ENCODE measurements around the gene PTPN23. TPM values are rescaled to one million over a fixed set of nuclear protein-coding genes. Genes with fewer than 3 reads are reported as not detected.

Gene PTPN23
- total and polyA plus RNA-seq, 2 of the 8 experiments (the other 6 are each of a cell fraction or from before 2014, with no cell fraction given) = 2.9 to 46.7 TPM

- Histone ChIP-seq H3K56ac (replicated peaks; ENCODE audit: insufficient read length, low read depth, low read length) (no peak overlapping the region), H2BK15ac (ENCODE audit: low read length) (no peak overlapping the region), H3K36me3 (ENCODE audit: control insufficient read depth in 2 of 4, insufficient read depth in 4 of 4, low read length in 3 of 4) (no peaks in the 10 kb centered on the region; a peak in 1 of 8 replicates), H2AFZ (ENCODE audit: low read length) (no peak overlapping the region), H3K27ac (ENCODE audit: low read depth, low read length) (no peak overlapping the region), H3K9me3 (ENCODE audit: insufficient read depth in 2 of 2, low read depth in 1 of 2, low read length in 1 of 2) (no peaks in the 10 kb centered on the region), H4K5ac (ENCODE audit: insufficient read length, low read depth, low read length) (no peak overlapping the region), H2BK120ac (replicated peaks; ENCODE audit: low read depth, low read length) (no peak overlapping the region), H3K18ac (ENCODE audit: extremely low read depth, low read length) (no peak overlapping the region), H3K23me2 (ENCODE audit: low read depth, low read length) (peaks cover 3% of the 10 kb centered on the region), H3K4ac (replicated peaks; ENCODE audit: insufficient read length, low read depth, low read length) (no peak overlapping the region), H3K4me1 (replicated peaks in 1 of 4; ENCODE audit: control insufficient read depth in 3 of 4, insufficient read depth in 4 of 4, low read length in 3 of 4) (peaks cover 0 to 5% (median 3%) of the 10 kb centered on the region in 4 experiments; a peak in 4 of 7 replicates), H2BK5ac (ENCODE audit: low read depth, low read length) (no peak overlapping the region), H3K23ac (ENCODE audit: insufficient read length) (no peak overlapping the region), H3K4me3 (ENCODE audit: extremely low read depth in 1 of 4, insufficient read depth in 2 of 4, low read depth in 3 of 4, low read length in 4 of 4) (no peak overlapping the region), H2BK20ac (ENCODE audit: low read length) (no peak overlapping the region), H3K4me2 (ENCODE audit: insufficient read depth in 1 of 2, low read depth in 2 of 2, low read length in 2 of 2) (no peak overlapping the region), H2AK5ac (ENCODE audit: low read depth, low read length) (no peak overlapping the region), H3K79me2 (ENCODE audit: control insufficient read depth in 1 of 2, insufficient read depth in 2 of 2, low read length in 2 of 2) (peaks cover 8 to 63% of the 10 kb centered on the region in 2 experiments), H4K8ac (ENCODE audit: extremely low read depth, insufficient read depth, low read length) (no peak overlapping the region), H2BK12ac (ENCODE audit: low read depth, low read length) (no peak overlapping the region), H4K91ac (replicated peaks; ENCODE audit: insufficient read length, low read length) (no peak overlapping the region), H3K9ac (replicated peaks in 1 of 4; ENCODE audit: extremely low read depth in 1 of 4, low read depth in 3 of 4, low read length in 3 of 4) (no peak overlapping the region), H3K79me1 (ENCODE audit: low read depth, low read length) (peaks cover 10% of the 10 kb centered on the region), H4K20me1 (replicated peaks in 1 of 2; ENCODE audit: control insufficient read depth in 1 of 2, insufficient read depth in 2 of 2, low read length in 2 of 2) (peaks cover 0 to 22% of the 10 kb centered on the region in 2 experiments), H3K27me3 (replicated peaks in 1 of 4; ENCODE audit: control insufficient read depth in 3 of 4, extremely low read depth in 1 of 4, insufficient read depth in 3 of 4, low read length in 3 of 4) (no peaks in the 10 kb centered on the region), H3K14ac (ENCODE audit: insufficient read length) (no peak overlapping the region)
- 96% methylated on average over 2 of the region's 2 CpGs; no CpG with 5 or more reads in 1 of the 2 experiments for WGBS, 2 experiments (ENCODE audit: extremely low coverage in 1 of 2, insufficient coverage in 1 of 2, insufficient read length in 1 of 2, insufficient replicate concordance in 2 of 2, low coverage in 1 of 2, low lambda C conversion rate in 2 of 2, missing lambda C conversion rate in 1 of 2)
- CTCF ChIA-PET (ENCODE audit: partially characterized antibody) = interaction anchor here (1.6 kb wide), 1 partner anchor 11 kb away, joined by 3 read pairs; no protein-coding TSS in a partner anchor
- FAIRE-seq (no peak), DNase-seq (ENCODE audit: low read depth in 1 of 2, low spot score in 2 of 2) (no peak)
- POLR2A ChIA-PET (ENCODE audit: partially characterized antibody) = no interaction called here
- no peak for TF ChIP-seq NANOG (IDR thresholded peaks at IDR 0.05; ENCODE audit: insufficient read depth, low read depth, low read length, poor library complexity, severe bottlenecking)
- TF ChIP-seq CBX8 (IDR thresholded peaks at IDR 0.05; ENCODE audit: borderline replicate concordance, low read depth, low read length) = no peak
- no peak for TF ChIP-seq SRF (IDR thresholded peaks at IDR 0.05; ENCODE audit: low read depth, low read length)
- no peak for TF ChIP-seq MAFK (IDR thresholded peaks at IDR 0.05; ENCODE audit: low read depth, low read length)
- no peak for TF ChIP-seq SP4 (IDR thresholded peaks at IDR 0.05; ENCODE audit: low read length)
- TF ChIP-seq ASH2L (IDR thresholded peaks at IDR 0.05; ENCODE audit: low read length) = no peak
- no peak for TF ChIP-seq SIN3A (conservative IDR thresholded peaks at IDR 0.05 in 1 of 2, IDR thresholded peaks at IDR 0.05 in 1 of 2; ENCODE audit: low read depth in 1 of 2, low read length in 2 of 2)
- no peak for TF ChIP-seq CHD2 (IDR thresholded peaks at IDR 0.05; ENCODE audit: low read length)
- no peak for TF ChIP-seq BRCA1 (IDR thresholded peaks at IDR 0.05; ENCODE audit: low read depth, low read length)
Measured at GRCh38 chr3:47385796-47386195, 5.0 kb downstream of the PTPN23 start.
